22Rv1 (cell line): ENCODE data around the gene CIB2.

Experiments used
- H3K27ac ChIP-seq: fragments of 450-650 bp; 2 replicates; pipeline ENCODE4 v1.5.1; 2017
- ZFX ChIP-seq: fragments of 450-650 bp; IDR thresholded peaks from 2 replicates; pipeline ENCODE4 v1.6.1; 2017; ENCODE audit warnings: antibody characterized with exemption, borderline replicate concordance
- TF ChIP-seq, protein P1 (sequence below): fragments of 450-650 bp; IDR thresholded peaks from 2 replicates; pipeline ENCODE4 v1.5.1; 2017; ENCODE audit warnings: mild to moderate bottlenecking

The CIB2 gene

DNA sequence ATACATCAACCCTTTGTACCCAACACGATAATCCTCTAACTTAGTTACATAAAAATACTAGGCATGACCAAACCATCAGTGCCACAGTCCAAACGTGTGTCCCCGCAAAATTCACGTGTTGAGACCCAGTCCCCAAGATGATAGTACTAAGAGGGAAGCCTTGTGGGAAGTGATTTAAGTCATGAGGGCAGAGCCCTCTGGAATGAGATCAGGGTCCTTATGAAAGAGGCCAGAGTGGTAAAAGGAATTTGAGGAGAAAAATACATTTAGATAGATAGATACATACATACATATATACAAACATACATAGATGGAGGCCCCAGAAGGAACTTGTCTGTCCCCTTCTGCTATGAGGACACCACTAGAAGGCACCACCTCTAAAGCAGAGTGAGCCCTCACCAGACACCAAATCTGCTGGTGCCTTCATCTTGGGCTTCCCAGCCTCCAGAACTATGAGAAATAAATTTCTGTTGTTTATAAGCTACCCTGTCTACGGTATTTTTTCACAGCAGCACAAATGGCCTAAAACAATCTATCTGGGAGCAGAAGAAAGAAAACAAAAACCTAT lies 61.7 kb downstream of the CIB2 start:
- no peak overlapping the region for H3K27ac ChIP-seq
- TF ChIP-seq, protein P1, sequence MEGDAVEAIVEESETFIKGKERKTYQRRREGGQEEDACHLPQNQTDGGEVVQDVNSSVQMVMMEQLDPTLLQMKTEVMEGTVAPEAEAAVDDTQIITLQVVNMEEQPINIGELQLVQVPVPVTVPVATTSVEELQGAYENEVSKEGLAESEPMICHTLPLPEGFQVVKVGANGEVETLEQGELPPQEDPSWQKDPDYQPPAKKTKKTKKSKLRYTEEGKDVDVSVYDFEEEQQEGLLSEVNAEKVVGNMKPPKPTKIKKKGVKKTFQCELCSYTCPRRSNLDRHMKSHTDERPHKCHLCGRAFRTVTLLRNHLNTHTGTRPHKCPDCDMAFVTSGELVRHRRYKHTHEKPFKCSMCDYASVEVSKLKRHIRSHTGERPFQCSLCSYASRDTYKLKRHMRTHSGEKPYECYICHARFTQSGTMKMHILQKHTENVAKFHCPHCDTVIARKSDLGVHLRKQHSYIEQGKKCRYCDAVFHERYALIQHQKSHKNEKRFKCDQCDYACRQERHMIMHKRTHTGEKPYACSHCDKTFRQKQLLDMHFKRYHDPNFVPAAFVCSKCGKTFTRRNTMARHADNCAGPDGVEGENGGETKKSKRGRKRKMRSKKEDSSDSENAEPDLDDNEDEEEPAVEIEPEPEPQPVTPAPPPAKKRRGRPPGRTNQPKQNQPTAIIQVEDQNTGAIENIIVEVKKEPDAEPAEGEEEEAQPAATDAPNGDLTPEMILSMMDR, result no peak
- TF ChIP-seq ZFX, result no peak

- H3K27ac ChIP-seq, result no peak overlapping the region
- TF ChIP-seq, protein P1, result no peak
- TF ChIP-seq ZFX, result no peak
Observed at GRCh38 chr15:78069052-78069414, 62.2 kb downstream of the CIB2 start.

- TF ChIP-seq, protein P1, result no peak
- no peak for TF ChIP-seq ZFX
Observed at GRCh38 chr15:78067328-78068228, 63.7 kb downstream of the CIB2 start.

DNA sequence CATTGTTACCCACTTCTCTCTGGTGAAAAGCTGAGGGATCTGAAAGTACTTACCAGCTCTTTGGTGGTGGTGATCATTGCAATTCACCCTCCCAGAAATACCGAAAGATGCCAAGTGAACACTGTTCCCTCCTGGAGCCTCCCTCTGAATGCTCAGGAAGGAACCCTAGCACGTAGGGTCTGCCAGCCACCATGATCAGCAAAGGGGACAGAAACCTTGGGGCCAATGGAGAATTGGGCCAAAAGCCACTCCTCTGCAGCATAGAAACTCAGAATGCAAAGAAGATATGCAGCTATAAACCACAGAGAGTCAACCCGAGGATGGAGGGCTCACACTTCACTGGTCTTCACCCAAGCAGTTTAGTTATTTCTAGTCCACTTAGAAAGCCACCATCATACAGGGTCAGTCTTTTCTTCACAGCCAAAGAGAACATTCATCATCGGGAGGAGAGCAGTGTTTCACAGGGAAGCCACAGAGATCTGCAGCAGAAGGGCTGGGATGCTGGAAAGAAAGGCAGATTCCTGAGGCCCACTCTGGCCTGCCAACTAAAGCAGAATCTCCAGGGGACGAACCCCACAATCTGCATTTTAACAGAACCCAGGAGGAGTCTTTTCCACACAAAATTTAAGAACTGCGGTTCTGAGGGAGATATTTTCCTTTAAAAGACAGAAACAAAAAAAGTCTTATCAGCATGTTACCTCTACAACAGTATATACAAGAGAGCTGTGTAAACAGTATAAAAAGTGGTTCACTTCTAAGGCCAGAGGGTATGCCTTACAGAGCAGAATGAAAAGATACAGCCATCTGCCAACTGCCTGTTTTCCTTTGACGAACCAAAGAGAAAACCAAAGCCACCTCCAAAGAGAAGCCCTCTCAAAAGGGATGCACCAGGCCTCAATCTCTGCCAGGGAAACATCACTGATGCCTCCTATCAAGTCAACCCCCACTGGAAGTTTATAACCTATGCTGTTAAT lies 65.0 kb downstream of the CIB2 start:
- peak overlapping the region; percentile 75 for H3K27ac ChIP-seq

More at GRCh38 chr15:78067328-78068228, 63.7 kb downstream of the CIB2 start:
- H3K27ac ChIP-seq, result peak overlapping the region; percentile 75

GRCh38 chr15:78065284-78065872 lies 65.9 kb downstream of the CIB2 start:
- no peak for TF ChIP-seq ZFX
- TF ChIP-seq, protein P1, result no peak
- H3K27ac ChIP-seq, result no peak overlapping the region

More for the DNA sequence above, 65.0 kb downstream of the CIB2 start:
- TF ChIP-seq, protein P1, result no peak
- no peak for TF ChIP-seq ZFX

DNA sequence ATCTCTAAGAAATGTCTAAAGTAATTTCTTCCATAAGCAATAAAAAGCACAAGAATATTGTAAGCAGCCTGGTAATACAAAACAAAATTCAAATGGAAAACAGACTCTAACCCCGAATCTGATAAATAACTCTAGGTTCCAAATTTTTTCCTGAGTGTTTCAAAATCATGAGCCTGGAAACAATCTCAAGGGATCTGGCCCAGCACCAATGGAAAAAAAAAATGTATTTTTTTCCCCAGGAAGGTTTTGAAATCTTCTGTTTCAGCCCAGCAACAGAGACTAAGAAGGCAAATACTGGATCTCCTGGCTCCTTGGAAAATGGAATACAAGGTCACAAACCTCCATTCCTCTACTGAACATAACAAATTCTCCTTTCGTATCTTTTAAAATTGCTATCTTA lies 66.7 kb downstream of the CIB2 start:
- no peak for TF ChIP-seq ZFX
- TF ChIP-seq, protein P1, result no peak
- H3K27ac ChIP-seq, result no peak overlapping the region
